GM19328 (cell line): Measurements from ENCODE around the gene CATSPER3.

Experiments
- ATAC-seq: cut with Tn5 transposase; IDR thresholded peaks from one replicate; pipeline ENCODE4 v1.9.1; 2021; ENCODE audit warnings: mild to moderate bottlenecking, moderate library complexity; ENCODE audit not compliant: unreplicated experiment

CATSPER3 gene

GRCh38 chr5:134967607-134968006 is at the start of gene CATSPER3:
TSS of gene CATSPER3 (plus strand) at chr5:134967907. CDS start at chr5:134967992, 85 bp downstream.
- no peak for ATAC-seq

GRCh38 chr5:134918861-134919260 is 48.8 kb upstream of the CATSPER3 start:
- ATAC-seq = no peak

- ATAC-seq = no peak
Observed at GRCh38 chr5:134920848-134921575, 46.7 kb upstream of the CATSPER3 start.

GRCh38 chr5:134932508-134932907 is 35.2 kb upstream of the CATSPER3 start:
- no peak for ATAC-seq

- ATAC-seq = no peak
Observed at GRCh38 chr5:134934202-134934601, 33.5 kb upstream of the CATSPER3 start.

- no peak for ATAC-seq
Observed at GRCh38 chr5:134935711-134936602, 31.8 kb upstream of the CATSPER3 start.

- no peak for ATAC-seq
Observed at GRCh38 chr5:134937526-134937925, 30.2 kb upstream of the CATSPER3 start.

GRCh38 chr5:134938030-134938429 is 29.7 kb upstream of the CATSPER3 start:
- ATAC-seq = no peak

- ATAC-seq = no peak
Observed at GRCh38 chr5:134939500-134939899, 28.2 kb upstream of the CATSPER3 start.

GRCh38 chr5:134943547-134943946 is 24.2 kb upstream of the CATSPER3 start:
- ATAC-seq = no peak

- no peak for ATAC-seq
Observed at GRCh38 chr5:134944630-134945029, 23.1 kb upstream of the CATSPER3 start.

- ATAC-seq = no peak
Observed at GRCh38 chr5:134945041-134945440, 22.7 kb upstream of the CATSPER3 start.

GRCh38 chr5:134948911-134949310 is 18.8 kb upstream of the CATSPER3 start:
- no peak for ATAC-seq

- ATAC-seq = no peak
Observed at GRCh38 chr5:134949316-134949715, 18.4 kb upstream of the CATSPER3 start.

GRCh38 chr5:134957920-134958608 is 9.6 kb upstream of the CATSPER3 start:
- no peak for ATAC-seq

- no peak for ATAC-seq
Observed at GRCh38 chr5:134958755-134959154, 9.0 kb upstream of the CATSPER3 start.

GRCh38 chr5:134963098-134963497 is 4.6 kb upstream of the CATSPER3 start:
- ATAC-seq = no peak

- no peak for ATAC-seq
Observed at GRCh38 chr5:134964359-134965270, 3.1 kb upstream of the CATSPER3 start.

GRCh38 chr5:134965271-134965825 is 2.4 kb upstream of the CATSPER3 start:
- ATAC-seq = no peak

- ATAC-seq = no peak
Observed at GRCh38 chr5:134968055-134968454, 348 bp downstream of the CATSPER3 start.
